ENCODE data around the gene AKAIN1.

The AKAIN1 gene

GRCh38 chr18:5159080-5159479 is 38.0 kb downstream of the AKAIN1 start:
- no peak for DNase-seq

- no peak for DNase-seq
Measured at GRCh38 chr18:5158587-5158986, 38.5 kb downstream of the AKAIN1 start.

GRCh38 chr18:5158172-5158571 is 38.9 kb downstream of the AKAIN1 start:
- no peak for DNase-seq

GRCh38 chr18:5155907-5156287 is 41.2 kb downstream of the AKAIN1 start:
- no peak for DNase-seq

- DNase-seq: no peak
Measured at GRCh38 chr18:5155218-5155906, 41.7 kb downstream of the AKAIN1 start.

- DNase-seq: no peak
Measured at GRCh38 chr18:5152343-5153020, 44.6 kb downstream of the AKAIN1 start.

GRCh38 chr18:5150894-5151293 is 46.2 kb downstream of the AKAIN1 start:
- DNase-seq: no peak

GRCh38 chr18:5146093-5146492 is 51.0 kb downstream of the AKAIN1 start:
- no peak for DNase-seq

GRCh38 chr18:5145168-5145825 is 51.8 kb downstream of the AKAIN1 start:
- DNase-seq: no peak

GRCh38 chr18:5144629-5145028 is 52.4 kb downstream of the AKAIN1 start:
- no peak for DNase-seq

- DNase-seq: no peak
Measured at GRCh38 chr18:5142859-5143258, 54.2 kb downstream of the AKAIN1 start.

- no peak for DNase-seq
Measured at GRCh38 chr18:5142131-5142530, 54.9 kb downstream of the AKAIN1 start.

GRCh38 chr18:5137261-5137660 is 59.8 kb downstream of the AKAIN1 start:
- DNase-seq: no peak

GRCh38 chr18:5132987-5133386 is 64.1 kb downstream of the AKAIN1 start:
- DNase-seq: no peak

- DNase-seq: no peak
Measured at GRCh38 chr18:5122272-5122671, 74.8 kb downstream of the AKAIN1 start.

GRCh38 chr18:5110266-5110665 is 86.8 kb downstream of the AKAIN1 start:
- DNase-seq: no peak

GRCh38 chr18:5107988-5108387 is 89.1 kb downstream of the AKAIN1 start:
- DNase-seq: no peak

GRCh38 chr18:5106730-5107129 is 90.3 kb downstream of the AKAIN1 start:
- DNase-seq: no peak

GRCh38 chr18:5104246-5104645 is 92.8 kb downstream of the AKAIN1 start:
- no peak for DNase-seq

GRCh38 chr18:5103693-5104092 is 93.4 kb downstream of the AKAIN1 start:
- no peak for DNase-seq

GRCh38 chr18:5103286-5103685 is 93.8 kb downstream of the AKAIN1 start:
- no peak for DNase-seq

- DNase-seq: no peak
Measured at GRCh38 chr18:5097116-5097703, 99.8 kb downstream of the AKAIN1 start.

GRCh38 chr18:5095239-5095638 is 101.8 kb downstream of the AKAIN1 start:
- no peak for DNase-seq

GRCh38 chr18:5093902-5094301 is 103.2 kb downstream of the AKAIN1 start:
- DNase-seq: no peak

Measured in effector CD4-positive, alpha-beta T cell (primary cell).